Aorta (tissue), 5 donors: Measurements from ENCODE around the gene CREB5. TPM values are rescaled to one million over a fixed set of nuclear protein-coding genes. Genes with fewer than 3 reads are reported as not detected.

Source experiments
- ATAC-seq: fragments of 200-7000 bp; cut with Tn5 transposase; one replicate; pipeline ENCODE4 v1.9.1; 2022; ENCODE audit warnings: moderate library complexity; ENCODE audit not compliant: low FRiP score
- DNase-seq, 2 donors: peaks; one replicate each; pipeline ENCODE4 v3.0.0-alpha.2; 2020
- H3K27ac ChIP-seq, 2 donors: one replicate each; pipeline ENCODE4 v1.5.1; 2013; ENCODE audit warnings: low read length in 2 of 2, mild to moderate bottlenecking in 2 of 2, moderate library complexity in 2 of 2, control low read depth in 1 of 2, inconsistent platforms in 1 of 2, low read depth in 1 of 2
- H3K27me3 ChIP-seq, 2 donors: one replicate each; pipeline ENCODE4 v1.6.1; 2013; ENCODE audit warnings: control low read depth in 1 of 2, low read length in 1 of 2, mild to moderate bottlenecking in 1 of 2, moderate library complexity in 1 of 2; ENCODE audit not compliant: insufficient read depth in 2 of 2, control insufficient read depth in 1 of 2
- H3K36me3 ChIP-seq, 2 donors: one replicate each; pipeline ENCODE4 v1.6.1; 2013; ENCODE audit warnings: control low read depth in 1 of 2, low read length in 1 of 2, mild to moderate bottlenecking in 1 of 2; ENCODE audit not compliant: insufficient read depth in 2 of 2, control insufficient read depth in 1 of 2
- H3K4me1 ChIP-seq, 2 donors: one replicate each; pipeline ENCODE4 v1.6.1; 2013; ENCODE audit warnings: low read length in 2 of 2, control low read depth in 1 of 2, mild to moderate bottlenecking in 1 of 2, moderate library complexity in 1 of 2; ENCODE audit not compliant: insufficient read depth in 2 of 2, control insufficient read depth in 1 of 2
- H3K4me3 ChIP-seq, 2 donors: one replicate each; pipeline ENCODE4 v1.5.1; 2013; ENCODE audit warnings: low read length in 2 of 2, control low read depth in 1 of 2, mild to moderate bottlenecking in 1 of 2
- H3K9me3 ChIP-seq: one replicate; pipeline ENCODE4 v1.6.1; 2013; ENCODE audit warnings: mild to moderate bottlenecking, low read length; ENCODE audit not compliant: control insufficient read depth
- WGBS, 2 donors: extraction: QIAGEN DNeasy Blood & Tissue Kit; methylation state at CpG; one replicate each; pipeline ENCODE4 v1.1.7; 2013; 5-methylcytosine and 5-hydroxymethylcytosine counted together
- intact Hi-C, 2 donors: fragments of 100-400 bp; cut with DNase I; formaldehyde crosslinking; loops; one replicate each; pipeline versions ENCODE4 v1.14.2 to v1.15.0; 2022
- polyA plus RNA-seq, 2 donors: library from polyadenylated mRNA; stranded (reverse); fragments of 200-250 nt; gene quantifications; one replicate each; pipeline ENCODE4 v1.2.3, GENCODE V29; 2013
- total RNA-seq, 2 donors: library from RNA; stranded (reverse); fragmentation: NEBNext Ultra II Directional; extraction: Animal tissue kit (Norgen Biotek cat#: 25700); gene quantifications; one replicate each; pipeline ENCODE4 v1.2.1, GENCODE V29; 2021
- donor health status: healthy with polysubstance abuse.
- donor health status: Bipolar disorder and iron deficiency.
- donor health status: DM: no; HTN: no; CAD: no.
- donor health status: DM: no; HTN: no; CAD: no.
- donor health status: DM: yes; HTN: yes; CAD: no.

CREB5 gene
- total and polyA plus RNA-seq, 4 donors = 2.6 to 57.1 (median 17.9) TPM

- WGBS, 2 donors = 78 to 89% methylated on average over 6 of the region's 6 CpGs
- no peak for ATAC-seq
Measured at GRCh38 chr7:28472332-28472731, 60.0 kb downstream of the CREB5 start.

GRCh38 chr7:28473571-28474281, 61.4 kb downstream of the CREB5 start:
- DNase-seq = peak in 1 of 2 donors; percentile 55
- 4 to 13% methylated on average over 8 of the region's 8 CpGs for WGBS, 2 donors
- peak; percentile 70 for ATAC-seq

More at GRCh38 chr7:28472332-28472731, 60.0 kb downstream of the CREB5 start:
- intact Hi-C loops = no loop called here
- Histone ChIP-seq H3K9me3 (no peaks in the 10 kb centered on the region), H3K4me3 (no peak overlapping the region), H3K27me3 (no peaks in the 10 kb centered on the region), H3K36me3 (no peaks in the 10 kb centered on the region), H3K27ac (no peak overlapping the region), H3K4me1 (peaks cover 2 to 4% of the 10 kb centered on the region in 2 donors)
- DNase-seq = no peak

GRCh38 chr7:28474282-28474638, 61.9 kb downstream of the CREB5 start:
- WGBS, 2 donors = 37 to 49% methylated on average over 8 of the region's 8 CpGs
- Histone ChIP-seq H3K4me3 (no peak overlapping the region), H3K27ac (peak overlapping the region in 1 of 2 donors; percentile 3), H3K27me3 (no peaks in the 10 kb centered on the region), H3K36me3 (no peaks in the 10 kb centered on the region), H3K9me3 (no peaks in the 10 kb centered on the region), H3K4me1 (peaks cover 2 to 8% of the 10 kb centered on the region in 2 donors)
- DNase-seq (no peak), ATAC-seq (peak; percentile 55)
- intact Hi-C loops = no loop called here

More at GRCh38 chr7:28473571-28474281, 61.4 kb downstream of the CREB5 start:
- Histone ChIP-seq H3K36me3 (no peaks in the 10 kb centered on the region), H3K4me3 (no peak overlapping the region), H3K27ac (peak overlapping the region in 1 of 2 donors; percentile 3), H3K27me3 (no peaks in the 10 kb centered on the region), H3K9me3 (no peaks in the 10 kb centered on the region), H3K4me1 (peaks cover 2 to 7% of the 10 kb centered on the region in 2 donors)
- intact Hi-C loops = no loop called here

GRCh38 chr7:28474640-28475039, 62.3 kb downstream of the CREB5 start:
- ATAC-seq (no peak), DNase-seq (no peak)
- H3K9me3 ChIP-seq = no peaks in the 10 kb centered on the region
- H3K4me1 ChIP-seq = peaks cover 2 to 8% of the 10 kb centered on the region in 2 donors
- H3K27me3 ChIP-seq = no peaks in the 10 kb centered on the region
- intact Hi-C loops = no loop called here
- H3K36me3 ChIP-seq = no peaks in the 10 kb centered on the region
- no peak overlapping the region for H3K4me3 ChIP-seq
- H3K27ac ChIP-seq = no peak overlapping the region
- 45 to 63% methylated on average over 4 of the region's 4 CpGs for WGBS, 2 donors

- intact Hi-C loops = loop anchor here in 1 of 2 donors (2.0 kb wide), 1 partner anchor 20 kb away; no protein-coding TSS in a partner anchor
- Histone ChIP-seq H3K9me3 (no peaks in the 10 kb centered on the region), H3K4me1 (peaks cover 2 to 8% of the 10 kb centered on the region in 2 donors), H3K27me3 (no peaks in the 10 kb centered on the region), H3K4me3 (no peak overlapping the region), H3K27ac (no peak overlapping the region), H3K36me3 (no peaks in the 10 kb centered on the region)
- 79 to 85% methylated on average over 3 of the region's 3 CpGs for WGBS, 2 donors
- ATAC-seq = no peak
- DNase-seq = no peak
Measured at GRCh38 chr7:28477041-28477442, 64.7 kb downstream of the CREB5 start.

- no peaks in the 10 kb centered on the region for H3K36me3 ChIP-seq
- no peaks in the 10 kb centered on the region for H3K9me3 ChIP-seq
- peaks cover under 1 to 8% of the 10 kb centered on the region in 2 donors for H3K4me1 ChIP-seq
- H3K27ac ChIP-seq = no peak overlapping the region
- WGBS, 2 donors = 0 to 9% methylated on average over 1 of the region's 1 CpG
- ATAC-seq (no peak), DNase-seq (no peak)
- intact Hi-C loops = no loop called here
- H3K4me3 ChIP-seq = no peak overlapping the region
- no peaks in the 10 kb centered on the region for H3K27me3 ChIP-seq
Measured at GRCh38 chr7:28478656-28479055, 66.3 kb downstream of the CREB5 start.

GRCh38 chr7:28479507-28479947, 67.2 kb downstream of the CREB5 start:
- H3K4me1 ChIP-seq = peaks cover 0 to 7% of the 10 kb centered on the region in 2 donors
- intact Hi-C loops = no loop called here
- DNase-seq = no peak
- no peaks in the 10 kb centered on the region for H3K9me3 ChIP-seq
- no peak overlapping the region for H3K4me3 ChIP-seq
- no peaks in the 10 kb centered on the region for H3K27me3 ChIP-seq
- 53 to 67% methylated on average over 6 of the region's 6 CpGs for WGBS, 2 donors
- ATAC-seq = no peak
- no peak overlapping the region for H3K27ac ChIP-seq
- no peaks in the 10 kb centered on the region for H3K36me3 ChIP-seq

- peaks cover 0 to 4% of the 10 kb centered on the region in 2 donors for H3K4me1 ChIP-seq
- H3K9me3 ChIP-seq = no peaks in the 10 kb centered on the region
- H3K27me3 ChIP-seq = no peaks in the 10 kb centered on the region
- 99 to 100% methylated on average over 3 of the region's 3 CpGs for WGBS, 2 donors
- intact Hi-C loops = no loop called here
- H3K4me3 ChIP-seq = no peak overlapping the region
- H3K36me3 ChIP-seq = no peaks in the 10 kb centered on the region
- DNase-seq (no peak), ATAC-seq (no peak)
- no peak overlapping the region for H3K27ac ChIP-seq
Measured at GRCh38 chr7:28480595-28480994, 68.3 kb downstream of the CREB5 start.
